HG02623 (cell line): ENCODE results near the gene CALY.

Experiments used
- ATAC-seq: cut with Tn5 transposase; IDR thresholded peaks from one replicate; pipeline ENCODE4 v1.9.1; 2021; ENCODE audit warnings: moderate library complexity; ENCODE audit not compliant: unreplicated experiment

The CALY gene

GRCh38 chr10:133293810-133294119, 42.9 kb downstream of the CALY start:
- ATAC-seq = no peak

GRCh38 chr10:133292919-133293809, 43.5 kb downstream of the CALY start:
- no peak for ATAC-seq

- ATAC-seq = no peak
These were observed 46.9 kb downstream of the CALY start for GRCh38 chr10:133289761-133290160.

GRCh38 chr10:133287832-133288500, 48.7 kb downstream of the CALY start:
- ATAC-seq = no peak

GRCh38 chr10:133286366-133286765, 50.3 kb downstream of the CALY start:
- no peak for ATAC-seq

- no peak for ATAC-seq
These were observed 51.5 kb downstream of the CALY start for GRCh38 chr10:133285217-133285616.

GRCh38 chr10:133283931-133284330, 52.8 kb downstream of the CALY start:
- ATAC-seq = no peak

GRCh38 chr10:133282846-133283390, 53.8 kb downstream of the CALY start:
- ATAC-seq = no peak

- ATAC-seq = no peak
These were observed 54.9 kb downstream of the CALY start for GRCh38 chr10:133281628-133282372.

- ATAC-seq = no peak
These were observed 55.6 kb downstream of the CALY start for GRCh38 chr10:133281084-133281483.

GRCh38 chr10:133280391-133281059, 56.2 kb downstream of the CALY start:
- no peak for ATAC-seq

- ATAC-seq = no peak
These were observed 57.1 kb downstream of the CALY start for GRCh38 chr10:133279326-133280226.

GRCh38 chr10:133278577-133279265, 58.0 kb downstream of the CALY start:
- peak; percentile 28 for ATAC-seq

GRCh38 chr10:133277993-133278576, 58.6 kb downstream of the CALY start:
- no peak for ATAC-seq

GRCh38 chr10:133277277-133277992, 59.3 kb downstream of the CALY start:
- no peak for ATAC-seq

- peak; percentile 36 for ATAC-seq
These were observed 60.1 kb downstream of the CALY start, which contains the start of gene ADAM8 for GRCh38 chr10:133276435-133277201. Gene ADAM8, minus strand, starts transcription at chr10:133276868. Its CDS starts 51 bp downstream, at chr10:133276817.

GRCh38 chr10:133276100-133276434, 60.6 kb downstream of the CALY start:
- ATAC-seq = no peak
